Suprapubic skin (tissue), 3 donors: ENCODE data around the gene NOTO.

Experiments
- CTCF ChIP-seq, 2 donors: fragments of 200-600 bp in 1 of 2; fragments of 450-650 bp in 1 of 2; sonication (generic) in 1 of 2; IDR thresholded peaks; one replicate each; pipeline ENCODE4 v1.5.1; 2016 to 2019; ENCODE audit warnings: antibody characterized with exemption in 2 of 2, mild to moderate bottlenecking in 1 of 2, moderate library complexity in 1 of 2
- POLR2AphosphoS5 ChIP-seq, 3 donors: sonication (generic); formaldehyde crosslinking; IDR thresholded peaks; one replicate each; pipeline ENCODE4 v1.6.1; 2017; ENCODE audit warnings: antibody characterized with exemption in 3 of 3

GRCh38 chr2:73244580-73244979 is 42.2 kb downstream of the NOTO start:
- no peak for TF ChIP-seq CTCF (IDR thresholded peaks at IDR 0.05)
- no peak for TF ChIP-seq POLR2AphosphoS5 (IDR thresholded peaks at IDR 0.05)
